ENCODE data around the gene SCT. TPM values are rescaled to one million over a fixed set of nuclear protein-coding genes. Genes with fewer than 3 reads are reported as not detected.
A peak's percentile ranks its signal among the peaks of the same experiment; 100 is the strongest.

SCT gene
- total and polyA plus RNA-seq, 2 of the 4 experiments (the other 2 are of a cell fraction) = not detected

- Histone ChIP-seq H2BK5ac (ENCODE audit: low read depth, low read length, poor library complexity, severe bottlenecking) (no peak overlapping the region), H3K27ac (ENCODE audit: insufficient read depth, low read length) (no peak overlapping the region), H4K5ac (ENCODE audit: low read depth, low read length) (no peak overlapping the region), H3K79me1 (ENCODE audit: low read depth in 1 of 2, low read length in 2 of 2) (peaks cover 2 to 18% of the 10 kb centered on the region in 2 experiments; a peak in 1 of 4 replicates), H3K27me3 (ENCODE audit: control insufficient read depth, insufficient read depth, low read length) (no peaks in the 10 kb centered on the region), H3K4me1 (ENCODE audit: control insufficient read depth, insufficient read depth, low read length) (no peaks in the 10 kb centered on the region), H2AK9ac (replicated peaks; ENCODE audit: low read depth, low read length, poor library complexity) (peak overlapping the region; percentile 37), H2BK15ac (ENCODE audit: low read depth, low read length) (no peak overlapping the region), H3K9me1 (ENCODE audit: insufficient read depth, low read length) (0 out of 2 replicates have a peak, but pooled peaks cover 3% of the 10 kb centered on the region), H3K23ac (ENCODE audit: low read depth, low read length) (no peak overlapping the region), H2BK120ac (ENCODE audit: low read depth, low read length) (no peak overlapping the region), H3K18ac (ENCODE audit: low read depth, low read length) (no peak overlapping the region), H2BK20ac (ENCODE audit: low read depth, low read length) (no peak overlapping the region), H3K9me3 (ENCODE audit: control insufficient read depth, insufficient read depth, low read length) (no peaks in the 10 kb centered on the region), H4K91ac (ENCODE audit: insufficient read depth, low read depth, low read length) (no peak overlapping the region), H3K36me3 (ENCODE audit: control insufficient read depth, insufficient read depth, low read length) (peaks cover 6% of the 10 kb centered on the region; the same call in 1 of the 2 replicates), H4K8ac (ENCODE audit: low read depth in 2 of 2, low read length in 2 of 2) (no peak overlapping the region), H3K14ac (replicated peaks; ENCODE audit: low read depth, low read length) (no peak overlapping the region), H3K4ac (ENCODE audit: low read depth, low read length) (no peak overlapping the region), H3K4me3 (ENCODE audit: insufficient read depth, low read depth, low read length) (no peak overlapping the region), H3K9ac (ENCODE audit: low read depth, low read length) (no peak overlapping the region), H2AK5ac (ENCODE audit: low read depth, low read length) (no peak overlapping the region), H3K56ac (ENCODE audit: extremely low read depth, insufficient read depth, low read length) (no peak overlapping the region), H3K4me2 (ENCODE audit: low read depth, low read length) (no peak overlapping the region), H4K20me1 (ENCODE audit: insufficient read depth, low read length) (no peaks in the 10 kb centered on the region; the same call in 1 of the 2 replicates), H2AFZ (replicated peaks; ENCODE audit: low read length, poor library complexity) (no peak overlapping the region)
- ChIA-PET POLR2A (ENCODE audit: unreplicated experiment) (no interaction called here), CTCF (no interaction called here)
- WGBS, 2 experiments (ENCODE audit: extremely low coverage in 2 of 2, insufficient read length in 1 of 2) = 70% methylated on average over 24 of the region's 45 CpGs; no CpG with 5 or more reads in 1 of the 2 experiments
- in situ Hi-C loops (cut with MboI; ENCODE audit: low sequenced_read_pairs) = no loop called here
- TF ChIP-seq RFX5 (IDR thresholded peaks at IDR 0.05; ENCODE audit: low read depth, low read length) = no peak
- TF ChIP-seq MAFK (IDR thresholded peaks at IDR 0.05; ENCODE audit: low read depth, low read length) = no peak
- no peak for TF ChIP-seq MAZ (IDR thresholded peaks at IDR 0.05; ENCODE audit: borderline replicate concordance, low read depth, low read length)
- no peak for TF ChIP-seq RCOR1 (IDR thresholded peaks at IDR 0.05; ENCODE audit: insufficient replicate concordance, low read length)
- no peak for TF ChIP-seq CTCF (conservative IDR thresholded peaks at IDR 0.05; ENCODE audit: low read depth, low read length)
- TF ChIP-seq CHD1 (IDR thresholded peaks at IDR 0.05; ENCODE audit: low read depth, low read length) = no peak
- no peak for TF ChIP-seq RAD21 (IDR thresholded peaks at IDR 0.05; ENCODE audit: low read length)
- TF ChIP-seq, protein P1, sequence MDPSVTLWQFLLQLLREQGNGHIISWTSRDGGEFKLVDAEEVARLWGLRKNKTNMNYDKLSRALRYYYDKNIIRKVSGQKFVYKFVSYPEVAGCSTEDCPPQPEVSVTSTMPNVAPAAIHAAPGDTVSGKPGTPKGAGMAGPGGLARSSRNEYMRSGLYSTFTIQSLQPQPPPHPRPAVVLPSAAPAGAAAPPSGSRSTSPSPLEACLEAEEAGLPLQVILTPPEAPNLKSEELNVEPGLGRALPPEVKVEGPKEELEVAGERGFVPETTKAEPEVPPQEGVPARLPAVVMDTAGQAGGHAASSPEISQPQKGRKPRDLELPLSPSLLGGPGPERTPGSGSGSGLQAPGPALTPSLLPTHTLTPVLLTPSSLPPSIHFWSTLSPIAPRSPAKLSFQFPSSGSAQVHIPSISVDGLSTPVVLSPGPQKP (IDR thresholded peaks at IDR 0.05; ENCODE audit: borderline replicate concordance, low read depth, low read length) = no peak
- intact Hi-C loops (cut with micrococcal nuclease) = no loop called here
- BruUV-seq (replicated peaks) = no TSS peak
- dilution Hi-C loops (cut with HindIII; ENCODE audit: low sequenced_read_pairs, unreplicated experiment) = no loop called here
- no peak for ATAC-seq (ENCODE audit: low read depth)
- DNase-seq = no peak
These were observed 5.8 kb downstream of the SCT start for GRCh38 chr11:620935-621814.

All from IMR-90 (cell line).